ENCODE measurements around the gene ALOXE3.
"Not testable (repeated sequence)": the region's sequence is repeated elsewhere in the genome, so short reads cannot be mapped to it uniquely, and the experiment has no call there.

ALOXE3 gene

GRCh38 chr17:8091033-8091687, 27.2 kb downstream of the ALOXE3 start:
- DNase-seq (ENCODE audit: low read depth) = no peak

GRCh38 chr17:8089728-8090127, 28.6 kb downstream of the ALOXE3 start:
- DNase-seq (ENCODE audit: low read depth) = no peak

GRCh38 chr17:8087952-8088230, 30.4 kb downstream of the ALOXE3 start:
- DNase-seq (ENCODE audit: low read depth) = no peak

GRCh38 chr17:8087075-8087951, 31.0 kb downstream of the ALOXE3 start, which contains the start of gene ALOX12B:
TSS of gene ALOX12B (minus strand) at chr17:8087716. CDS start at chr17:8087442, 274 bp downstream.
- no peak for DNase-seq (ENCODE audit: low read depth)

- DNase-seq (ENCODE audit: low read depth) = no peak
Measured at GRCh38 chr17:8084250-8084649, 34.1 kb downstream of the ALOXE3 start.

GRCh38 chr17:8082292-8082691, 36.0 kb downstream of the ALOXE3 start:
- DNase-seq (ENCODE audit: low read depth) = no peak

GRCh38 chr17:8081876-8082275, 36.4 kb downstream of the ALOXE3 start:
- DNase-seq (ENCODE audit: low read depth) = no peak

- no peak for DNase-seq (ENCODE audit: low read depth)
Measured at GRCh38 chr17:8080799-8081219, 37.5 kb downstream of the ALOXE3 start.

- DNase-seq (ENCODE audit: low read depth) = no peak
Measured at GRCh38 chr17:8080208-8080798, 38.0 kb downstream of the ALOXE3 start.

GRCh38 chr17:8079291-8080207, 38.8 kb downstream of the ALOXE3 start:
- no peak for DNase-seq (ENCODE audit: low read depth)

- DNase-seq (ENCODE audit: low read depth) = not testable (repeated sequence)
Measured at GRCh38 chr17:8077939-8078338, 40.4 kb downstream of the ALOXE3 start.

GRCh38 chr17:8076502-8077266, 41.6 kb downstream of the ALOXE3 start:
- DNase-seq (ENCODE audit: low read depth) = no peak

GRCh38 chr17:8075574-8076342, 42.6 kb downstream of the ALOXE3 start:
- DNase-seq (ENCODE audit: low read depth) = no peak

GRCh38 chr17:8075081-8075480, 43.2 kb downstream of the ALOXE3 start:
- DNase-seq (ENCODE audit: low read depth) = no peak

- DNase-seq (ENCODE audit: low read depth) = no peak
Measured at GRCh38 chr17:8074554-8074953, 43.8 kb downstream of the ALOXE3 start.

- DNase-seq (ENCODE audit: low read depth) = no peak
Measured at GRCh38 chr17:8073627-8074484, 44.5 kb downstream of the ALOXE3 start.

- DNase-seq (ENCODE audit: low read depth) = no peak
Measured at GRCh38 chr17:8072729-8073461, 45.4 kb downstream of the ALOXE3 start.

GRCh38 chr17:8072341-8072728, 46.0 kb downstream of the ALOXE3 start:
- no peak for DNase-seq (ENCODE audit: low read depth)

- DNase-seq (ENCODE audit: low read depth) = no peak
Measured at GRCh38 chr17:8071496-8071895, 46.8 kb downstream of the ALOXE3 start.
